ENCODE measurements around the gene ZSWIM4. TPM values are rescaled to one million over a fixed set of nuclear protein-coding genes. Genes with fewer than 3 reads are reported as not detected.
"Not testable (repeated sequence)": the region's sequence is repeated elsewhere in the genome, so short reads cannot be mapped to it uniquely, and the experiment has no call there.

Gene ZSWIM4
- total and polyA plus RNA-seq, 10 donors: 1.5 to 14.8 (median 7.7) TPM

- peak; percentile 47 to 76 (median 65) for TF ChIP-seq POLR2AphosphoS5 (IDR thresholded peaks at IDR 0.05)
- no peak for TF ChIP-seq POLR2A (IDR thresholded peaks at IDR 0.05)
- Histone ChIP-seq H3K27ac (peak overlapping the region in 7 of 8 donors; percentile 63 to 94 (median 78)), H3K4me1 (peaks cover 23 to 63% (median 52%) of the 10 kb centered on the region in 6 donors), H3K4me3 (peak overlapping the region in 5 of 8 donors; percentile 13 to 58 (median 30)), H3K9me3 (no peaks in the 10 kb centered on the region), H3K36me3 (no peaks in the 10 kb centered on the region), H3K27me3 (replicated peaks in 1 of 7) (peaks cover 0 to 19% (median 0%) of the 10 kb centered on the region in 7 donors)
- WGBS, 5 donors: 19 to 66% (median 21%) methylated on average over 11 to 66 of the region's 66 CpGs
- intact Hi-C loops (cut with DNase I; ENCODE audit: low total_unique reads): no loop called here
- DNase-seq: peak; percentile 92
Measured at GRCh38 chr19:13849991-13850909, 55.0 kb downstream of the ZSWIM4 start.

- intact Hi-C loops (cut with DNase I; ENCODE audit: low total_unique reads): no loop called here
- H3K9me3 ChIP-seq: no peaks in the 10 kb centered on the region
- peak overlapping the region in 7 of 8 donors; percentile 63 to 94 (median 78) for H3K27ac ChIP-seq
- H3K4me1 ChIP-seq: peaks cover 19 to 55% (median 45%) of the 10 kb centered on the region in 6 donors
- peak; percentile 81 for DNase-seq
- WGBS, 5 donors: 56 to 78% (median 61%) methylated on average over 19 to 26 of the region's 26 CpGs
- peak overlapping the region in 5 of 8 donors; percentile 13 to 58 (median 30) for H3K4me3 ChIP-seq
- H3K36me3 ChIP-seq: no peaks in the 10 kb centered on the region
- peaks cover 0 to 19% (median 0%) of the 10 kb centered on the region in 7 donors for H3K27me3 ChIP-seq (replicated peaks in 1 of 7)
- peak in 1 of 3 donors; percentile 35 for TF ChIP-seq POLR2AphosphoS5 (IDR thresholded peaks at IDR 0.05)
- no peak for TF ChIP-seq POLR2A (IDR thresholded peaks at IDR 0.05)
Measured at GRCh38 chr19:13850910-13851733, 55.9 kb downstream of the ZSWIM4 start.

GRCh38 chr19:13851734-13852114 is 56.5 kb downstream of the ZSWIM4 start:
- WGBS, 5 donors: 83 to 97% (median 89%) methylated on average over 5 of the region's 5 CpGs
- intact Hi-C loops (cut with DNase I; ENCODE audit: low total_unique reads); DNase-seq; H3K4me3 ChIP-seq; H3K9me3 ChIP-seq; H3K36me3 ChIP-seq: not testable (repeated sequence)
- peaks cover 13 to 49% (median 38%) of the 10 kb centered on the region in 6 donors for H3K4me1 ChIP-seq
- H3K27me3 ChIP-seq (replicated peaks in 1 of 7): peaks cover 0 to 19% (median 0%) of the 10 kb centered on the region in 7 donors
- H3K27ac ChIP-seq: peak overlapping the region in 5 of 8 donors; percentile 67 to 94 (median 78)

GRCh38 chr19:13852171-13852707 is 57.0 kb downstream of the ZSWIM4 start:
- intact Hi-C loops (cut with DNase I; ENCODE audit: low total_unique reads); H3K36me3 ChIP-seq; H3K27ac ChIP-seq; H3K4me3 ChIP-seq; H3K9me3 ChIP-seq; DNase-seq: not testable (repeated sequence)
- 88 to 96% (median 93%) methylated on average over 12 of the region's 12 CpGs for WGBS, 5 donors
- Histone ChIP-seq H3K4me1 (peaks cover 7 to 43% (median 33%) of the 10 kb centered on the region in 6 donors), H3K27me3 (replicated peaks in 1 of 7) (peaks cover 0 to 17% (median 0%) of the 10 kb centered on the region in 7 donors)

- no peak for TF ChIP-seq CTCF (IDR thresholded peaks at IDR 0.05 in 8 of 11, conservative IDR thresholded peaks at IDR 0.05 in 3 of 11)
- intact Hi-C loops (cut with DNase I; ENCODE audit: low total_unique reads): no loop called here
- H3K4me1 ChIP-seq: peaks cover 6 to 10% (median 9%) of the 10 kb centered on the region in 6 donors
- no peak for DNase-seq
- H3K27me3 ChIP-seq (replicated peaks in 1 of 7): no peaks in the 10 kb centered on the region
- WGBS, 5 donors: 48 to 70% (median 66%) methylated on average over 2 of the region's 2 CpGs
- H3K9me3 ChIP-seq: no peaks in the 10 kb centered on the region
- no peaks in the 10 kb centered on the region for H3K36me3 ChIP-seq
- no peak overlapping the region for H3K4me3 ChIP-seq
- H3K27ac ChIP-seq: no peak overlapping the region
Measured at GRCh38 chr19:13856497-13856896, 61.3 kb downstream of the ZSWIM4 start.

Measured in spleen (tissue), 11 donors.